ENCODE measurements around the gene SCUBE2.

Gene SCUBE2

DNA sequence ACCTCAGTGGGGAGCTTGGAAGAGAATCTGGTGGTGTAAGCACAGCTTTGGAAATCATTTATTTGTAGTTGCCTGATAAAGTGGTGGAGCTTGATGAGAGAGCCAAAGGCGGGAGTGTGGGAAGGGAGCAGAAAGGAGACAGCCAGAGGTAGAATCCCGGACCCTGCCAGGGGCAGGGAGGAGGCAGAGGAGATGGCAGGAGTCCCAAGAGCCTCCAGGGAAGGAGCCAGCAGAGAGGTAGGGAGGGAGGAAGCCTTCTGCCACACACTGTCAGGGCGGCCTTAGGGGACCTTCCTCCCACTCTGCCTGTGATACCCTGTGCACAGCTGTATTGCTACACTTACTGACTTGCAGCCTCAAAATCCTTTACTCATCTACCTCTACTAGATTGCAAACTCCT lies 15.4 kb downstream of the SCUBE2 start:
- in situ Hi-C loops (cut with HindIII; ENCODE audit: low pct_ligation_motif_present, low sequenced_read_pairs) = no loop called here
- H3K36me3 ChIP-seq (replicated peaks) = no peaks in the 10 kb centered on the region
- H3K27me3 ChIP-seq (replicated peaks) = no peaks in the 10 kb centered on the region
- TF ChIP-seq, protein P1, sequence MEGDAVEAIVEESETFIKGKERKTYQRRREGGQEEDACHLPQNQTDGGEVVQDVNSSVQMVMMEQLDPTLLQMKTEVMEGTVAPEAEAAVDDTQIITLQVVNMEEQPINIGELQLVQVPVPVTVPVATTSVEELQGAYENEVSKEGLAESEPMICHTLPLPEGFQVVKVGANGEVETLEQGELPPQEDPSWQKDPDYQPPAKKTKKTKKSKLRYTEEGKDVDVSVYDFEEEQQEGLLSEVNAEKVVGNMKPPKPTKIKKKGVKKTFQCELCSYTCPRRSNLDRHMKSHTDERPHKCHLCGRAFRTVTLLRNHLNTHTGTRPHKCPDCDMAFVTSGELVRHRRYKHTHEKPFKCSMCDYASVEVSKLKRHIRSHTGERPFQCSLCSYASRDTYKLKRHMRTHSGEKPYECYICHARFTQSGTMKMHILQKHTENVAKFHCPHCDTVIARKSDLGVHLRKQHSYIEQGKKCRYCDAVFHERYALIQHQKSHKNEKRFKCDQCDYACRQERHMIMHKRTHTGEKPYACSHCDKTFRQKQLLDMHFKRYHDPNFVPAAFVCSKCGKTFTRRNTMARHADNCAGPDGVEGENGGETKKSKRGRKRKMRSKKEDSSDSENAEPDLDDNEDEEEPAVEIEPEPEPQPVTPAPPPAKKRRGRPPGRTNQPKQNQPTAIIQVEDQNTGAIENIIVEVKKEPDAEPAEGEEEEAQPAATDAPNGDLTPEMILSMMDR (IDR thresholded peaks at IDR 0.05; ENCODE audit: low read depth, low read length, missing control alignments) = no peak
- no peak overlapping the region for H3K27ac ChIP-seq
- no peak overlapping the region for H3K4me3 ChIP-seq (ENCODE audit: low read depth, low read length)
- DNase-seq = no peak

DNA sequence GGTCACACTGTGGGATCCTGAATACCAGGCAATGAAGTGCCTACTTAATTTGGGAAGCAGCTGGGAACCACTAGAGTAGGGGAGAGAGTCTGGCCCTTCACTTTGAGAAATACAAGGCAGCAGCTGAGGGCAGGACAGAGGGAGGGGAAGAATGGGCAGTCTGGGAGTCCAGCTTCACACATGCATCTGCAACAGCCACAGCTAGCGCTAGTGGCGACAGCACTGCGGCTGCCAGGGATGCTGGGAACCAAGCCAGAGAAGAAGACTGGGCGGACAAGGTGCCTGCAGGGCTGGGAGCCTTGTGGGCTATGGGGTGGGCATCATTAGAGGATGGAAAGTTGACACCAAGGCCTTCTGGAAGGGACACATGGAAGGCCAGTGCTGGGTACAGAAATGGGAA lies 15.8 kb downstream of the SCUBE2 start:
- in situ Hi-C loops (cut with HindIII; ENCODE audit: low pct_ligation_motif_present, low sequenced_read_pairs) = no loop called here

DNA sequence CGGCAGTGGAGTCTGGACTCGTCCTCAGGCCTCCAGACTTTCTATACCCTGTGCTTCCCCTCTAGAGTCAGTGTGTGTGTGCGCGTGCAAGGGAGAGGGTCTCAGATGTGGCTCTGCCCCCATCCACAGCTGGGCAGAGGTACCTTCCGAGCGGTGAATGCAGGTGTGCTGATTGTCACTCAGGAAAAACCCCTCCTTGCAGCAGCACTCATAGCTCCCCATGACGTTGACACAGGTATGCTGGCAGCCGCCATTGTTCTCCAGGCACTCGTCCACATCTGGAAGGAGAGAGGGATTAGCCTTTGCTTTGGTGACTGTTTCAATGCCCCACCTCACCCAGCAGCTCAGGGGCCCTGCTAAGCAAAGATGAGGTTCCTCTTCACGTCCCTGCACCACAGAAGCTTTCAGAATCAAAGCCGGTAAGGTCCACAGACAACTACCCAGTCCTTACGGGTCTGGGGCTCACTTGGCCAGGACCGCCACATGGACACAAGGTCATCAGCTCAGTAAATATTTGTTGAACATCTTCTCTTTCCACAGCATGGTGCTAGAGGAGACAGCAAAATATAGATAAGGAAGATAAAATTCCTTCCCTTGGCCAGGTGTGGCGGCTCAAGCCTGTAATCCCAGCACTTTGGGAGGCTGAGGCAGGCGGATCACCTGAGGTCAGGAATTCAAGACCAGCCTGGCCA lies 16.9 kb downstream of the SCUBE2 start:
- Histone ChIP-seq H3K4me3 (ENCODE audit: low read depth, low read length) (no peak overlapping the region), H3K36me3 (replicated peaks) (no peaks in the 10 kb centered on the region), H3K27ac (no peak overlapping the region), H3K27me3 (replicated peaks) (no peaks in the 10 kb centered on the region)
- TF ChIP-seq, protein P1 (IDR thresholded peaks at IDR 0.05; ENCODE audit: low read depth, low read length, missing control alignments) = no peak
- in situ Hi-C loops (cut with HindIII; ENCODE audit: low pct_ligation_motif_present, low sequenced_read_pairs) = no loop called here
- no peak for DNase-seq

More for the DNA sequence above, 15.8 kb downstream of the SCUBE2 start:
- H3K36me3 ChIP-seq (replicated peaks) = no peaks in the 10 kb centered on the region
- H3K4me3 ChIP-seq (ENCODE audit: low read depth, low read length) = no peak overlapping the region
- TF ChIP-seq, protein P1 (IDR thresholded peaks at IDR 0.05; ENCODE audit: low read depth, low read length, missing control alignments) = no peak
- no peaks in the 10 kb centered on the region for H3K27me3 ChIP-seq (replicated peaks)
- no peak overlapping the region for H3K27ac ChIP-seq
- DNase-seq = no peak

DNA sequence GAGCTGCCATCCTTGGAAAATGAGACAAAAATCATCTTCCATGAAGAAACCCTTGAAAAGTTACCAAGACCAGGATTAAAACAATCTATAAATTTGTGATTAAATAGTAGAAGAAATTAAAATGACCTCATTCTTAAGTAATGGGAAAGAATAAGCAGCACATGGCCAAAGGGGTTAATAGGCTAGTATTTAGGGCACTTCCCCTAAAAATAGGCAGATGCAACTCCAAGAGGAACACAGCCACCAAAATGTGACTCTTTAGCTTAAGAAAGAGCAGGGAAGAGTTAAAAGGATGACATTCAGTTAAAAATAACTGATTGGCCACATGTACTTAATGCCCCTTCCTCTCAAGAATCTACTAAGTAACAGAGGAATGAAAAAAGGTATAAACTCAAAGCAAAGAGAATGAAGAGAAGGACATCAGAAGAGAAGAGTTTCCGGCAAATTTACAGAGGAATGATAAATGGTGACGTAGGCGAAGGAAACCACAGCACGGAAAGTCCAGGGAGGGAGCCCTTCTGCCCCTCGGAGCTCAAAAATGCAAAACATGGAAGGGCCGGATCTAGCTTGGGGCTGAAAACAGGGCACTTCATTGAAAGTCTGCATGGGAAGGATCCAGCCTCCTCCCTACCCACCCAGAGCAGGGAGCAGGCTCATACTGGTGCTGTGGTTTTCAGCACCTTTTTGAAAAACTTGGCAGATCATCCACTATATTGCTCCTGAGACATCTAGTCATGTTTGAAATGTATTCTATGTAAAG lies 17.8 kb downstream of the SCUBE2 start:
- Histone ChIP-seq H3K27me3 (replicated peaks) (no peaks in the 10 kb centered on the region), H3K36me3 (replicated peaks) (no peaks in the 10 kb centered on the region), H3K27ac (no peak overlapping the region), H3K4me3 (ENCODE audit: low read depth, low read length) (no peak overlapping the region)
- DNase-seq = peak; percentile 37
- TF ChIP-seq, protein P1 (IDR thresholded peaks at IDR 0.05; ENCODE audit: low read depth, low read length, missing control alignments) = no peak
- in situ Hi-C loops (cut with HindIII; ENCODE audit: low pct_ligation_motif_present, low sequenced_read_pairs) = no loop called here

DNA sequence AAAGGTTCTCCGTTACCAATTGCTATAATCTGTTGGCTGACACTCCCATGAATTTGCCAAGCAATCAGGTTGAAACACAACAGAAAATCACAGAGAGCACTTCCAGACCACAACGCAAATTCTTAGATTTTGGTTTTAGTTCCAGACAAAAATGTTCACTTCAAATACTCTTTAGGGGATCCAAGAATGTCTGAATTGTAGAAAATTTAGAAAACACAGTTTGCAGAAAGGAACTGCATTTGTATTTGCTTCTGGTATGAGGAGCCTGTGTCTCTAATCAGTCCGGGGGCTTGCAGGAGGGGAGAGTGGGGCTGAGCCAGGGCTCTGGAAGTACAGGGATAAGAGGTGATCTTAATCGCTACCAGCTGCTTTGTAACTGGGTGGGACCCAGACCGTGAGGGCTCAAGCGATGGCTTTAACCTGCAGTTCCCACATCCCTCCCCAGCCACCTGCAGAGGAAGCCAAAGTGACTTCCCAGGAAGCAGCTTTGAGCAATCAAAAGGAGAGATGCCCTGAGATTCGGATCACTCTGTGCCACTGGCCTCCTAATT lies 18.7 kb downstream of the SCUBE2 start:
- H3K27me3 ChIP-seq (replicated peaks) = no peaks in the 10 kb centered on the region
- no peak for DNase-seq
- no peaks in the 10 kb centered on the region for H3K36me3 ChIP-seq (replicated peaks)
- in situ Hi-C loops (cut with HindIII; ENCODE audit: low pct_ligation_motif_present, low sequenced_read_pairs) = no loop called here
- TF ChIP-seq, protein P1 (IDR thresholded peaks at IDR 0.05; ENCODE audit: low read depth, low read length, missing control alignments) = no peak
- no peak overlapping the region for H3K4me3 ChIP-seq (ENCODE audit: low read depth, low read length)
- H3K27ac ChIP-seq = no peak overlapping the region
